ENCODE results near the gene PLEKHH1.

The PLEKHH1 gene

DNA sequence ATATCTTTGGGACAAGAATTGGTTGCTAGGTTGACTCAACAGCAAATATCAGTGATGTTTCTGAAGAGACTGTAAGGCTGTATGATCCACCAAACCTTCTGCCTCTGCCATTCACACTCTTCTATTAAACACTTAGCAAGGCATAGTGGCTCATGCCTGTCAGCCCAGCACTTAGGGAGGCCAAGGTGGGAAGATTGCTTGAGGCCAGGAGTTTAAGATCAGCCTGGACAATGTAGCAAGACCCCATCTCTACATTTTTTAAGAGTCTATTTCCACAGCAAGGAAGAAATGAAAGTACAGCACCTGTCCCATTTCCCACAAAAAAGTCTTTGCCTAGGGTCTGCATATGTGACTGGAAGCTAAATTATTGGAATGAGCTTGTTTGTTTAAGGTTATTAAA, 94.4 kb downstream of the PLEKHH1 start:
- Histone ChIP-seq H3K27me3 (ENCODE audit: insufficient read depth, low read depth) (no peaks in the 10 kb centered on the region), H3K36me3 (ENCODE audit: insufficient read depth) (no peaks in the 10 kb centered on the region), H3K27ac (no peak overlapping the region), H3K4me1 (ENCODE audit: low read depth, poor library complexity, severe bottlenecking) (peaks cover 7% of the 10 kb centered on the region), H4K20me1 (ENCODE audit: insufficient read depth) (no peaks in the 10 kb centered on the region), H3K4me3 (IDR thresholded peaks at IDR 0.05; ENCODE audit: insufficient read depth, low read depth, low read length) (no peak overlapping the region), H2AFZ (ENCODE audit: low read depth) (no peak overlapping the region), H3K4me2 (no peak overlapping the region), H3K79me2 (ENCODE audit: insufficient read depth, low read depth) (no peaks in the 10 kb centered on the region), H3K9ac (no peak overlapping the region)
- TF ChIP-seq, protein P1, sequence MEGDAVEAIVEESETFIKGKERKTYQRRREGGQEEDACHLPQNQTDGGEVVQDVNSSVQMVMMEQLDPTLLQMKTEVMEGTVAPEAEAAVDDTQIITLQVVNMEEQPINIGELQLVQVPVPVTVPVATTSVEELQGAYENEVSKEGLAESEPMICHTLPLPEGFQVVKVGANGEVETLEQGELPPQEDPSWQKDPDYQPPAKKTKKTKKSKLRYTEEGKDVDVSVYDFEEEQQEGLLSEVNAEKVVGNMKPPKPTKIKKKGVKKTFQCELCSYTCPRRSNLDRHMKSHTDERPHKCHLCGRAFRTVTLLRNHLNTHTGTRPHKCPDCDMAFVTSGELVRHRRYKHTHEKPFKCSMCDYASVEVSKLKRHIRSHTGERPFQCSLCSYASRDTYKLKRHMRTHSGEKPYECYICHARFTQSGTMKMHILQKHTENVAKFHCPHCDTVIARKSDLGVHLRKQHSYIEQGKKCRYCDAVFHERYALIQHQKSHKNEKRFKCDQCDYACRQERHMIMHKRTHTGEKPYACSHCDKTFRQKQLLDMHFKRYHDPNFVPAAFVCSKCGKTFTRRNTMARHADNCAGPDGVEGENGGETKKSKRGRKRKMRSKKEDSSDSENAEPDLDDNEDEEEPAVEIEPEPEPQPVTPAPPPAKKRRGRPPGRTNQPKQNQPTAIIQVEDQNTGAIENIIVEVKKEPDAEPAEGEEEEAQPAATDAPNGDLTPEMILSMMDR (conservative IDR thresholded peaks at IDR 0.05; ENCODE audit: low read depth, low read length) = no peak

DNA sequence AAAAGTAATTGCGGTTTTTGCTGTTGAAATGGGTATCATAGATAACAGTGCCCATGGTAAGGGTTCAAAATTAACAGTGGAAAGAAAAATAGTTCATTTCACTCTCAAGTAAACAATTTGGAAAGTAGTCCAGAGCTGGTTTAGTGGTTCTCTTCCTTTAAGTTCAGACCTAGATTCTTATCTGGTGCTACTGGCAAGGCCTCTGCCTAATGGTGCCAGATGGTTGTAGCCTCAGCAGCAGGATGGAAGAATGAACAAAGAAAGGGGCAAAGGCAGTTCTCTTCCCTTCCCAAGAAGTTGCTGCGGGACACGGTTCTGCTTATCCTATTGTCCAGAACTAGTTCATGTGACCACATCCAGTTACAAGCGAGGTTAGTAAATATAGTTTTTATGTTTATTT, 97.1 kb downstream of the PLEKHH1 start:
- Histone ChIP-seq H3K9ac (no peak overlapping the region), H3K27me3 (ENCODE audit: insufficient read depth, low read depth) (no peaks in the 10 kb centered on the region), H3K79me2 (ENCODE audit: insufficient read depth, low read depth) (no peaks in the 10 kb centered on the region), H3K36me3 (ENCODE audit: insufficient read depth) (no peaks in the 10 kb centered on the region), H2AFZ (ENCODE audit: low read depth) (no peak overlapping the region), H3K27ac (no peak overlapping the region), H3K4me3 (IDR thresholded peaks at IDR 0.05; ENCODE audit: insufficient read depth, low read depth, low read length) (no peak overlapping the region), H3K4me2 (no peak overlapping the region), H3K4me1 (ENCODE audit: low read depth, poor library complexity, severe bottlenecking) (no peaks in the 10 kb centered on the region), H4K20me1 (ENCODE audit: insufficient read depth) (no peaks in the 10 kb centered on the region)
- TF ChIP-seq, protein P1 (conservative IDR thresholded peaks at IDR 0.05; ENCODE audit: low read depth, low read length) = no peak

DNA sequence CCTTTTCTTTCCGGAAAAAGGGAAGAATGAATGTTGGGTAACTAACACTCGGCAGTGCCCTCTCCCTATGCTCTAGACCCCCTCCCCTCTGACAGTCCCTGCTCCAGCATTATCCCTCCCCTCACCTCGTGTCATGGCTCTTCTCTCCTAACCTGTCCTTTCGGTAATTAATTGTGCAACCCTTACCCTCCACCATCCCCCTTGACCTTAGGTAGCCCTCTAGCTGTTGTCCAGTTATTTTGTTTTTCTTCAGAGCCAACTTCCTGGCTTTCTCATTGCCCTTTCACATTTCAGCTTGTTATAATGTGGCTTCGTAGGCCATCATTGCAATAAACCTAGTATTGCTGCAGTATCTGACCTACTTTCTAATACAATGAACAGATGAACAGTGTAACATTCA, 97.8 kb downstream of the PLEKHH1 start:
- Histone ChIP-seq H2AFZ (ENCODE audit: low read depth) (no peak overlapping the region), H3K79me2 (ENCODE audit: insufficient read depth, low read depth) (no peaks in the 10 kb centered on the region), H4K20me1 (ENCODE audit: insufficient read depth) (no peaks in the 10 kb centered on the region), H3K27me3 (ENCODE audit: insufficient read depth, low read depth) (no peaks in the 10 kb centered on the region), H3K36me3 (ENCODE audit: insufficient read depth) (no peaks in the 10 kb centered on the region), H3K27ac (no peak overlapping the region), H3K4me2 (no peak overlapping the region), H3K4me1 (ENCODE audit: low read depth, poor library complexity, severe bottlenecking) (peaks cover 3% of the 10 kb centered on the region), H3K9ac (no peak overlapping the region), H3K4me3 (IDR thresholded peaks at IDR 0.05; ENCODE audit: insufficient read depth, low read depth, low read length) (no peak overlapping the region)
- TF ChIP-seq, protein P1 (conservative IDR thresholded peaks at IDR 0.05; ENCODE audit: low read depth, low read length) = no peak

DNA sequence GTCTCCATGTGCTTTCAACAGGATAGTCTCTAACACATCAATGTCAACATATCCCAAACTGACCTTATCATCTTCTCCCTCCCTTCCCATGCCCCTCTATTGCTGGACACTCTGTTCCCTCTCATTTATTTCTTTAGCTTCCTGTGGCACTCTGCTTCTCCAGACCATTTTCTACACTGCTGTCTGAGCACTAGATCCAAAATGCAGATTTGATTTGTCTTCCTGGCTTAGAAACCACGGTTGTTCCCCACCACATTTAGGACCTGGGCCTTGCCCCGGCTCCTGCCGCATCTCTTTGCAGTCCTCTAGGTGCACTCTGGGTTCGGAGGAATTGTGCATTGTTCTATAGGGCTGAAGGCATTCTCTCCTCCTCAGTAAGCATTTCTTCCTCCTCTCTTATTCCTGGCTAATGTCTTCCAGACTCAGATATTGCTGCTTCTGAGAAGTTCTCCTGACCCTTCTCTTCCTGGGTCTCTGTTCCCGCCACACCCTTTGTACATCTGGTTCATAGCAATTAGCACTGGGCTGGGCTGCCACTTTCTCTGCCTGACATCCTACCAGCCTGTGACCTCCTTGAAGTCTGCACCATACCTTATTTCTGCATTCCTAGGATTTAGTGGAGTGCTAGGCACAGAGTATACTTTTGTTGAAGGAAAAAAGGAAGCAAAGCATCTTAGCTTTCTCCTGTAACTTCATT, 100.5 kb downstream of the PLEKHH1 start:
- Histone ChIP-seq H2AFZ (ENCODE audit: low read depth) (no peak overlapping the region), H4K20me1 (ENCODE audit: insufficient read depth) (no peaks in the 10 kb centered on the region), H3K4me1 (ENCODE audit: low read depth, poor library complexity, severe bottlenecking) (peaks cover 15% of the 10 kb centered on the region), H3K27ac (no peak overlapping the region), H3K27me3 (ENCODE audit: insufficient read depth, low read depth) (no peaks in the 10 kb centered on the region), H3K4me2 (no peak overlapping the region), H3K79me2 (ENCODE audit: insufficient read depth, low read depth) (no peaks in the 10 kb centered on the region), H3K9ac (no peak overlapping the region), H3K4me3 (IDR thresholded peaks at IDR 0.05; ENCODE audit: insufficient read depth, low read depth, low read length) (no peak overlapping the region), H3K36me3 (ENCODE audit: insufficient read depth) (no peaks in the 10 kb centered on the region)
- TF ChIP-seq, protein P1 (conservative IDR thresholded peaks at IDR 0.05; ENCODE audit: low read depth, low read length) = no peak

Measured in KMS-11 (cell line).